Measurements from ENCODE around the gene OR1L8.

OR1L8 gene

DNA sequence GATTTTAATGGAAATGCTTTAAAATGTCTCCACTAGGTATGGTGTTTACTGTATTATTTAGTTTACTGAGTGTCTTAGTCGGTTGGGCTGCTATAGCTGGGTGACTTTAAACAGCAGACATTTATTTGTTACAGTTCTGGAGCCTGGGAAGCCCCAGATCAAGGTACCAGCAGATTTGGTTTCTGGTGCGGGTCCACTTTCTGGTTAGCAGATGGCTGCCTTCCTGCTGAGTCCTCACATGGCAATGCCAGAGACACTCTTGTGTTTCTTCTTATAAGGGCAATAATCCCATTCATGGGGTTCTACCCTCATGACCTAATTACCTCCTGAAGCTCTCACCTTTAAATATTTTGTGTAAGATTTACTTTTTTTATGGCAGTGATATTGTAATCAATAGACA is 65.0 kb downstream of the OR1L8 start:
- DNase-seq (ENCODE audit: low read depth in 2 of 2) = no peak

All from stimulated activated CD8-positive, alpha-beta memory T cell treated with anti-CD3 and anti-CD28 coated beads, Interleukin-15, amount 100 ng/mL, for 4 hours (primary cell).